SK-N-SH (cell line): ENCODE results near the gene SPRN. TPM values are rescaled to one million over a fixed set of nuclear protein-coding genes. Genes with fewer than 3 reads are reported as not detected.
"Not testable (repeated sequence)": the region's sequence is repeated elsewhere in the genome, so short reads cannot be mapped to it uniquely, and the experiment has no call there.

Source experiments
- CTCF ChIA-PET: fragments of 300-600, 350-600 bp; formaldehyde crosslinking; extraction: SDS; loops from one replicate; lab custom pipeline; 2021; lab: Yijun Ruan, JAX
- POLR2A ChIA-PET: fragments of 350-600 bp; sonication (Branson Sonifier 250); formaldehyde crosslinking; extraction: SDS; loops from one replicate; lab custom pipeline; 2020; ENCODE audit warnings: antibody characterized with exemption, inconsistent platforms; lab: Yijun Ruan, JAX
- DNase-seq: peaks from one replicate; pipeline ENCODE4 v3.0.0; 2012
- H2AFZ ChIP-seq: fragments of 200-600 bp; sonication (generic); 2 replicates; pipeline ENCODE4 v1.8.1; 2016; ENCODE audit warnings: antibody characterized with exemption, mild to moderate bottlenecking, low read depth
- H3F3A ChIP-seq: fragments of 200-600 bp; sonication (generic); replicated peaks from 2 replicates; pipeline ENCODE3; 2016; ENCODE audit warnings: antibody characterized with exemption, mild to moderate bottlenecking; ENCODE audit not compliant: insufficient read depth
- H3K27ac ChIP-seq, 2 experiments: fragments of 200-500 bp in 1 of 2; fragments of 200-600 bp in 1 of 2; sonication (Bioruptor generic) in 1 of 2; sonication (generic), shearing (Covaris generic) in 1 of 2; 2 replicates each; pipeline versions ENCODE4 v1.5.1 to v1.6.1; 2014 to 2016; ENCODE audit warnings: low read depth in 2 of 2, inconsistent platforms in 1 of 2, low read length in 1 of 2, mild to moderate bottlenecking in 1 of 2, mixed read lengths in 1 of 2
- H3K27me3 ChIP-seq: fragments of 200-600 bp; sonication (generic), shearing (Covaris generic); 2 replicates; pipeline ENCODE4 v1.6.1; 2016; ENCODE audit warnings: mixed run types; ENCODE audit not compliant: insufficient read depth
- H3K36me3 ChIP-seq, 2 experiments: fragments of 200-500 bp in 1 of 2; fragments of 200-600 bp in 1 of 2; sonication (Bioruptor generic) in 1 of 2; sonication (generic) in 1 of 2; replicated peaks in 1 of 2; 2 replicates each; pipeline versions ENCODE3 to v1.5.1; 2014 to 2016; ENCODE audit warnings: low read length in 1 of 2, mild to moderate bottlenecking in 1 of 2; ENCODE audit not compliant: insufficient read depth in 2 of 2, control insufficient read depth in 1 of 2
- H3K4me1 ChIP-seq, 2 experiments: fragments of 200-500 bp in 1 of 2; fragments of 200-600 bp in 1 of 2; sonication (Bioruptor generic) in 1 of 2; sonication (generic), shearing (Covaris generic) in 1 of 2; 2 replicates each; pipeline versions ENCODE4 v1.5.1 to v1.6.1; 2014 to 2016; ENCODE audit warnings: low read depth in 1 of 2, low read length in 1 of 2, mixed run types in 1 of 2; ENCODE audit not compliant: insufficient read depth in 2 of 2, control insufficient read depth in 1 of 2
- H3K4me2 ChIP-seq: fragments of 200-600 bp; sonication (generic), shearing (Covaris generic); 2 replicates; pipeline ENCODE4 v1.6.1; 2017; ENCODE audit warnings: mixed run types
- H3K4me3 ChIP-seq, 2 experiments: fragments of 200-500 bp in 1 of 2; fragments of 200-600 bp in 1 of 2; sonication (Bioruptor generic) in 1 of 2; sonication (generic), shearing (Covaris generic) in 1 of 2; 2 replicates each; pipeline versions ENCODE4 v1.5.1 to v1.8.1; 2014 to 2016; ENCODE audit warnings: low read depth in 2 of 2, inconsistent platforms in 1 of 2, low read length in 1 of 2, mild to moderate bottlenecking in 1 of 2, mixed read lengths in 1 of 2, moderate library complexity in 1 of 2
- H3K79me2 ChIP-seq: fragments of 200-600 bp; sonication (generic); 2 replicates; pipeline ENCODE4 v1.8.1; 2017; ENCODE audit warnings: mild to moderate bottlenecking; ENCODE audit not compliant: insufficient read depth
- H3K9ac ChIP-seq: fragments of 200-600 bp; sonication (generic); 2 replicates; pipeline ENCODE4 v1.6.1; 2017; ENCODE audit warnings: mixed run types
- H3K9me2 ChIP-seq: fragments of 200-600 bp; sonication (generic); 2 replicates; pipeline ENCODE4 v1.6.1; 2017; ENCODE audit warnings: mixed run types
- H3K9me3 ChIP-seq: fragments of 200-600 bp; sonication (generic); 2 replicates; pipeline ENCODE4 v1.6.1; 2017; ENCODE audit warnings: mixed run types, mild to moderate bottlenecking, moderate library complexity
- H4K20me1 ChIP-seq: fragments of 200-600 bp; sonication (generic); 2 replicates; pipeline ENCODE4 v1.6.1; 2017; ENCODE audit warnings: mild to moderate bottlenecking, mixed run types; ENCODE audit not compliant: insufficient read depth
- CHD2 ChIP-seq: fragments of 150-350 bp; IDR thresholded peaks from 2 replicates; pipeline ENCODE4 v1.6.1; 2018; ENCODE audit warnings: low read length; ENCODE audit not compliant: partially characterized antibody
- EP300 ChIP-seq, 2 experiments: IDR thresholded peaks; 2 replicates each; pipeline versions ENCODE4 v1.4.0 to v1.6.1; 2012; ENCODE audit warnings: borderline replicate concordance in 1 of 2, low read depth in 1 of 2, low read length in 1 of 2
- FOXM1 ChIP-seq: IDR thresholded peaks from 2 replicates; pipeline ENCODE4 v1.4.0; 2012; ENCODE audit warnings: low read depth, mild to moderate bottlenecking
- GABPA ChIP-seq: IDR thresholded peaks from 2 replicates; pipeline ENCODE4 v1.4.0; 2012; ENCODE audit warnings: low read depth, mild to moderate bottlenecking
- MXI1 ChIP-seq: IDR thresholded peaks from 2 replicates; pipeline ENCODE4 v1.6.1; 2012; ENCODE audit warnings: mild to moderate bottlenecking, low read depth, low read length, improper control_type of control experiment
- PBX3 ChIP-seq: IDR thresholded peaks from 2 replicates; pipeline ENCODE4; 2012
- POLR2AphosphoS5 ChIP-seq: IDR thresholded peaks from 2 replicates; pipeline ENCODE4 v1.6.1; 2012; ENCODE audit warnings: low read depth, low read length
- RCOR1 ChIP-seq: fragments of 150-350 bp; IDR thresholded peaks from 2 replicates; pipeline ENCODE4 v1.6.1; 2017; ENCODE audit warnings: antibody characterized with exemption, low read length
- RXRA ChIP-seq: IDR thresholded peaks from 2 replicates; pipeline ENCODE4 v1.4.0; 2012; ENCODE audit warnings: low read depth, mild to moderate bottlenecking, borderline replicate concordance
- SIN3A ChIP-seq: IDR thresholded peaks from 2 replicates; pipeline ENCODE4 v1.6.1; 2012; ENCODE audit warnings: low read depth, mild to moderate bottlenecking, low read length, moderate library complexity, borderline replicate concordance
- TAF1 ChIP-seq: IDR thresholded peaks from 2 replicates; pipeline ENCODE4 v1.6.1; 2012; ENCODE audit warnings: low read depth, mild to moderate bottlenecking, low read length, moderate library complexity, borderline replicate concordance
- TEAD4 ChIP-seq: IDR thresholded peaks from 2 replicates; pipeline ENCODE4 v1.4.0; 2012; ENCODE audit warnings: mild to moderate bottlenecking, borderline replicate concordance; ENCODE audit not compliant: insufficient read depth
- WGBS: methylation state at CpG from one replicate; pipeline ENCODE4 v1.1.6; 2017; ENCODE audit warnings: low lambda C conversion rate; 5-methylcytosine and 5-hydroxymethylcytosine counted together
- polyA plus RNA-seq, 3 experiments: library from polyadenylated mRNA; depleted of rRNA; stranded (reverse); fragments of >200 nt; gene quantifications; 2 replicates each; pipeline ENCODE4 v1.2.3, GENCODE V29; 2012
- TF ChIP-seq, protein P1 (sequence below): fragments of 200-600 bp; sonication (generic); IDR thresholded peaks from 2 replicates; pipeline ENCODE4 v1.6.1; 2017; ENCODE audit warnings: antibody characterized with exemption, mild to moderate bottlenecking, moderate library complexity
- TF ChIP-seq, protein P2 (sequence below): IDR thresholded peaks from 2 replicates; pipeline ENCODE4 v1.4.0; 2012; ENCODE audit warnings: low read depth

Gene SPRN
- polyA plus RNA-seq, 1 of the 3 experiments (the other 2 are of a cell fraction) = 1.2 TPM

GRCh38 chr10:133388236-133388972 is 36.0 kb downstream of the SPRN start:
- H4K20me1 ChIP-seq = no peaks in the 10 kb centered on the region
- H3K79me2 ChIP-seq = no peaks in the 10 kb centered on the region
- no peak overlapping the region for H3K27ac ChIP-seq
- no peaks in the 10 kb centered on the region for H3K4me1 ChIP-seq
- ChIA-PET CTCF (interaction anchor here (1.6 kb wide), 1 partner anchor 30 kb away, joined by 4 read pairs; the partner anchor contains the start of gene FUOM), POLR2A (no interaction called here)
- no peaks in the 10 kb centered on the region for H3F3A ChIP-seq
- no peak overlapping the region for H2AFZ ChIP-seq
- WGBS = 84% methylated on average over 13 of the region's 17 CpGs
- H3K27me3 ChIP-seq = no peaks in the 10 kb centered on the region
- H3K9me2 ChIP-seq = no peaks in the 10 kb centered on the region
- DNase-seq = no peak
- no peak overlapping the region for H3K4me3 ChIP-seq
- peaks cover 0 to 3% of the 10 kb centered on the region in 2 experiments for H3K36me3 ChIP-seq
- H3K4me2 ChIP-seq = no peak overlapping the region
- H3K9ac ChIP-seq = no peak overlapping the region
- no peaks in the 10 kb centered on the region for H3K9me3 ChIP-seq
- TF ChIP-seq FOXM1 (no peak), GABPA (peak; percentile 29; the same call in 1 of the 2 replicates)

- H2AFZ ChIP-seq, H3K9me2 ChIP-seq, H3K4me1 ChIP-seq, H3K9me3 ChIP-seq, H3K4me3 ChIP-seq, DNase-seq, H4K20me1 ChIP-seq, H3K79me2 ChIP-seq, POLR2A ChIA-PET, H3K27ac ChIP-seq, H3F3A ChIP-seq, H3K4me2 ChIP-seq, H3K9ac ChIP-seq, H3K36me3 ChIP-seq, H3K27me3 ChIP-seq: not testable (repeated sequence)
- CTCF ChIA-PET = interaction anchor here (1.1 kb wide), 1 partner anchor 58 kb away, joined by 4 read pairs; no protein-coding TSS in a partner anchor
- 88% methylated on average over 4 of the region's 4 CpGs for WGBS
Measured at GRCh38 chr10:133386951-133387350, 37.5 kb downstream of the SPRN start.

- no peak overlapping the region for H3K27ac ChIP-seq
- peaks cover 0 to 1% of the 10 kb centered on the region in 2 experiments; a peak in 1 of 4 replicates for H3K4me1 ChIP-seq
- H3F3A ChIP-seq = no peaks in the 10 kb centered on the region
- H4K20me1 ChIP-seq = no peaks in the 10 kb centered on the region
- ChIA-PET POLR2A (no interaction called here), CTCF (no interaction called here)
- H3K9ac ChIP-seq = no peak overlapping the region
- H3K27me3 ChIP-seq = no peaks in the 10 kb centered on the region
- TF ChIP-seq TAF1 (no peak), PBX3 (no peak), RCOR1 (no peak), POLR2AphosphoS5 (no peak), RXRA (no peak), CHD2 (no peak), SIN3A (no peak), MXI1 (no peak), TEAD4 (no peak), EP300 (IDR thresholded peaks at IDR 0.05; ENCODE audit: borderline replicate concordance in 1 of 2, low read depth in 1 of 2, low read length in 1 of 2) (no peak)
- TF ChIP-seq, protein P1, sequence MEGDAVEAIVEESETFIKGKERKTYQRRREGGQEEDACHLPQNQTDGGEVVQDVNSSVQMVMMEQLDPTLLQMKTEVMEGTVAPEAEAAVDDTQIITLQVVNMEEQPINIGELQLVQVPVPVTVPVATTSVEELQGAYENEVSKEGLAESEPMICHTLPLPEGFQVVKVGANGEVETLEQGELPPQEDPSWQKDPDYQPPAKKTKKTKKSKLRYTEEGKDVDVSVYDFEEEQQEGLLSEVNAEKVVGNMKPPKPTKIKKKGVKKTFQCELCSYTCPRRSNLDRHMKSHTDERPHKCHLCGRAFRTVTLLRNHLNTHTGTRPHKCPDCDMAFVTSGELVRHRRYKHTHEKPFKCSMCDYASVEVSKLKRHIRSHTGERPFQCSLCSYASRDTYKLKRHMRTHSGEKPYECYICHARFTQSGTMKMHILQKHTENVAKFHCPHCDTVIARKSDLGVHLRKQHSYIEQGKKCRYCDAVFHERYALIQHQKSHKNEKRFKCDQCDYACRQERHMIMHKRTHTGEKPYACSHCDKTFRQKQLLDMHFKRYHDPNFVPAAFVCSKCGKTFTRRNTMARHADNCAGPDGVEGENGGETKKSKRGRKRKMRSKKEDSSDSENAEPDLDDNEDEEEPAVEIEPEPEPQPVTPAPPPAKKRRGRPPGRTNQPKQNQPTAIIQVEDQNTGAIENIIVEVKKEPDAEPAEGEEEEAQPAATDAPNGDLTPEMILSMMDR = no peak
- TF ChIP-seq, protein P2, sequence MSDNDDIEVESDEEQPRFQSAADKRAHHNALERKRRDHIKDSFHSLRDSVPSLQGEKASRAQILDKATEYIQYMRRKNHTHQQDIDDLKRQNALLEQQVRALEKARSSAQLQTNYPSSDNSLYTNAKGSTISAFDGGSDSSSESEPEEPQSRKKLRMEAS = no peak
- H3K36me3 ChIP-seq = peaks cover 0 to 3% of the 10 kb centered on the region in 2 experiments
- no peak for DNase-seq
- H2AFZ ChIP-seq = no peak overlapping the region
- H3K9me3 ChIP-seq = no peaks in the 10 kb centered on the region
- no peak overlapping the region for H3K4me2 ChIP-seq
- no peaks in the 10 kb centered on the region for H3K9me2 ChIP-seq
- WGBS = 100% methylated on average over 2 of the region's 2 CpGs
- no peak overlapping the region for H3K4me3 ChIP-seq
- H3K79me2 ChIP-seq = no peaks in the 10 kb centered on the region
Measured at GRCh38 chr10:133385214-133385613, 39.2 kb downstream of the SPRN start.
